HG03354 (cell line): ENCODE data around the gene MRPL12.
A peak's percentile ranks its signal among the peaks of the same experiment; 100 is the strongest.
"Not testable (repeated sequence)": the region's sequence is repeated elsewhere in the genome, so short reads cannot be mapped to it uniquely, and the experiment has no call there.

Experiments used
- ATAC-seq: cut with Tn5 transposase; IDR thresholded peaks from one replicate; pipeline ENCODE4 v1.9.1; 2021; ENCODE audit warnings: mild to moderate bottlenecking; ENCODE audit not compliant: unreplicated experiment, poor library complexity, severe bottlenecking

The MRPL12 gene

GRCh38 chr17:81702934-81703746 lies at the start of gene MRPL12:
MRPL12 (plus strand) TSS chr17:81703367; CDS start chr17:81703502, 135 bp downstream.
- peak; percentile 82 for ATAC-seq

- no peak for ATAC-seq
Measured at GRCh38 chr17:81655378-81656117, 47.6 kb upstream of the MRPL12 start.

- no peak for ATAC-seq
Measured at GRCh38 chr17:81656118-81656743, 46.9 kb upstream of the MRPL12 start, which contains the start of gene PDE6G. PDE6G (minus strand) TSS chr17:81656542; CDS start chr17:81653305, 3,237 bp downstream.

GRCh38 chr17:81656835-81657234 lies 46.3 kb upstream of the MRPL12 start:
- ATAC-seq, result no peak

GRCh38 chr17:81659038-81659437 lies 44.1 kb upstream of the MRPL12 start:
- ATAC-seq, result no peak

- no peak for ATAC-seq
Measured at GRCh38 chr17:81660441-81660840, 42.7 kb upstream of the MRPL12 start.

- no peak for ATAC-seq
Measured at GRCh38 chr17:81662002-81662401, 41.2 kb upstream of the MRPL12 start.

GRCh38 chr17:81664051-81664470 lies 39.1 kb upstream of the MRPL12 start:
- ATAC-seq, result no peak

GRCh38 chr17:81665205-81666091 lies 37.7 kb upstream of the MRPL12 start:
- ATAC-seq, result peak; percentile 4

- peak; percentile 14 for ATAC-seq
Measured at GRCh38 chr17:81666092-81666341, 37.1 kb upstream of the MRPL12 start.

GRCh38 chr17:81666342-81667191 lies 36.6 kb upstream of the MRPL12 start, which contains the start of the genes CCDC137 and OXLD1:
CCDC137 (plus strand) TSS chr17:81666737; CDS start chr17:81666767, 30 bp downstream.
OXLD1 (minus strand) TSS chr17:81666605; CDS start chr17:81666577, 28 bp downstream.
- ATAC-seq, result peak; percentile 93

- ATAC-seq, result no peak
Measured at GRCh38 chr17:81667754-81668153, 35.4 kb upstream of the MRPL12 start.

GRCh38 chr17:81672504-81672903 lies 30.7 kb upstream of the MRPL12 start:
- ATAC-seq, result no peak

- no peak for ATAC-seq
Measured at GRCh38 chr17:81672954-81673353, 30.2 kb upstream of the MRPL12 start.

GRCh38 chr17:81673561-81674258 lies 29.5 kb upstream of the MRPL12 start:
- ATAC-seq, result no peak

- not testable (repeated sequence) for ATAC-seq
Measured at GRCh38 chr17:81675515-81676221, 27.5 kb upstream of the MRPL12 start.

GRCh38 chr17:81676906-81677305 lies 26.3 kb upstream of the MRPL12 start:
- no peak for ATAC-seq
